Measurements from ENCODE around the gene KIAA2012. TPM values are rescaled to one million over a fixed set of nuclear protein-coding genes. Genes with fewer than 3 reads are reported as not detected.

KIAA2012 gene
- polyA plus RNA-seq, 1 donor (not counting 4 experiments of a cell fraction or from before 2014, with no cell fraction given): not detected

GRCh38 chr2:202142540-202142939, 69.5 kb downstream of the KIAA2012 start:
- no peaks in the 10 kb centered on the region for H3K79me2 ChIP-seq (ENCODE audit: control insufficient read depth, insufficient read depth, low read length)
- H4K20me1 ChIP-seq (ENCODE audit: control insufficient read depth, extremely low read depth, insufficient read depth, low read length): no peaks in the 10 kb centered on the region
- no peak overlapping the region for H3K27ac ChIP-seq (ENCODE audit: control insufficient read depth, insufficient read depth, low read length)
- no peaks in the 10 kb centered on the region for H3K4me1 ChIP-seq (ENCODE audit: control insufficient read depth, extremely low read depth, insufficient read depth, low read length)
- H3K27me3 ChIP-seq (ENCODE audit: control insufficient read depth, extremely low read depth, insufficient read depth, low read length): no peaks in the 10 kb centered on the region
- H3K36me3 ChIP-seq (ENCODE audit: control insufficient read depth in 2 of 2, extremely low read depth in 1 of 2, insufficient read depth in 2 of 2, low read length in 2 of 2): no peaks in the 10 kb centered on the region
- no peak for TF ChIP-seq EZH2 (IDR thresholded peaks at IDR 0.05; ENCODE audit: low read length)
- no peak for TF ChIP-seq CTCF (optimal IDR thresholded peaks at IDR 0.05 in 1 of 3, IDR thresholded peaks at IDR 0.05 in 1 of 3, conservative IDR thresholded peaks at IDR 0.05 in 1 of 3; ENCODE audit: extremely low read depth in 1 of 3, insufficient read depth in 2 of 3, low read length in 3 of 3)
- H3K4me2 ChIP-seq (ENCODE audit: control insufficient read depth, extremely low read depth, insufficient read depth, low read depth, low read length): no peak overlapping the region
- no peak overlapping the region for H2AFZ ChIP-seq (ENCODE audit: control insufficient read depth, low read length)
- dilution Hi-C loops (cut with MboI; ENCODE audit: extremely low pct_ligation_motif_present, low sequenced_read_pairs): no loop called here
- H3K4me3 ChIP-seq (ENCODE audit: control insufficient read depth in 2 of 3, extremely low read depth in 1 of 3, insufficient read depth in 2 of 3, low read depth in 1 of 3, low read length in 3 of 3): no peak overlapping the region
- H3K9me1 ChIP-seq (ENCODE audit: control insufficient read depth, extremely low read depth, insufficient read depth, low read length): no peaks in the 10 kb centered on the region
- H3K9ac ChIP-seq (ENCODE audit: control insufficient read depth, extremely low read depth, insufficient read depth, low read length): no peak overlapping the region
- FAIRE-seq: no peak
- no peaks in the 10 kb centered on the region for H3K9me3 ChIP-seq (ENCODE audit: control insufficient read depth, low read depth, low read length)
- DNase-seq (ENCODE audit: low read depth, low spot score): no peak

GRCh38 chr2:202147775-202148174, 74.7 kb downstream of the KIAA2012 start:
- no peak for DNase-seq (ENCODE audit: low read depth, low spot score)
- H3K9ac ChIP-seq (ENCODE audit: control insufficient read depth, extremely low read depth, insufficient read depth, low read length): no peak overlapping the region

More at GRCh38 chr2:202147775-202148174, 74.7 kb downstream of the KIAA2012 start:
- Histone ChIP-seq H2AFZ (ENCODE audit: control insufficient read depth, low read length) (no peak overlapping the region), H3K36me3 (ENCODE audit: control insufficient read depth in 2 of 2, extremely low read depth in 1 of 2, insufficient read depth in 2 of 2, low read length in 2 of 2) (no peaks in the 10 kb centered on the region), H3K27ac (ENCODE audit: control insufficient read depth, insufficient read depth, low read length) (no peak overlapping the region), H3K27me3 (ENCODE audit: control insufficient read depth, extremely low read depth, insufficient read depth, low read length) (peaks cover 14% of the 10 kb centered on the region), H4K20me1 (ENCODE audit: control insufficient read depth, extremely low read depth, insufficient read depth, low read length) (no peaks in the 10 kb centered on the region), H3K4me3 (ENCODE audit: control insufficient read depth in 2 of 3, extremely low read depth in 1 of 3, insufficient read depth in 2 of 3, low read depth in 1 of 3, low read length in 3 of 3) (no peak overlapping the region), H3K4me1 (ENCODE audit: control insufficient read depth, extremely low read depth, insufficient read depth, low read length) (no peaks in the 10 kb centered on the region), H3K79me2 (ENCODE audit: control insufficient read depth, insufficient read depth, low read length) (no peaks in the 10 kb centered on the region), H3K4me2 (ENCODE audit: control insufficient read depth, extremely low read depth, insufficient read depth, low read depth, low read length) (no peak overlapping the region), H3K9me1 (ENCODE audit: control insufficient read depth, extremely low read depth, insufficient read depth, low read length) (no peaks in the 10 kb centered on the region), H3K9me3 (ENCODE audit: control insufficient read depth, low read depth, low read length) (no peaks in the 10 kb centered on the region)
- dilution Hi-C loops (cut with MboI; ENCODE audit: extremely low pct_ligation_motif_present, low sequenced_read_pairs): no loop called here
- FAIRE-seq: no peak
- TF ChIP-seq EZH2 (IDR thresholded peaks at IDR 0.05; ENCODE audit: low read length) (no peak), CTCF (optimal IDR thresholded peaks at IDR 0.05 in 1 of 3, IDR thresholded peaks at IDR 0.05 in 1 of 3, conservative IDR thresholded peaks at IDR 0.05 in 1 of 3; ENCODE audit: extremely low read depth in 1 of 3, insufficient read depth in 2 of 3, low read length in 3 of 3) (no peak)
